Colonic mucosa (tissue), 4 donors: ENCODE results near the gene FAM181B. TPM values are rescaled to one million over a fixed set of nuclear protein-coding genes. Genes with fewer than 3 reads are reported as not detected.

ENCODE experiments used
- DNase-seq: peaks from one replicate; pipeline ENCODE4 v3.0.0-alpha.2; 2020
- H3K27ac ChIP-seq: fragments of 200-600 bp; one replicate; pipeline ENCODE4 v1.8.0; 2021
- H3K27me3 ChIP-seq: fragments of 200-600 bp; one replicate; pipeline ENCODE4 v1.8.0; 2021
- H3K36me3 ChIP-seq: fragments of 200-600 bp; one replicate; pipeline ENCODE4 v1.8.0; 2021
- H3K4me1 ChIP-seq: fragments of 200-600 bp; one replicate; pipeline ENCODE4 v1.8.0; 2021; ENCODE audit warnings: mild to moderate bottlenecking
- H3K4me3 ChIP-seq: fragments of 200-600 bp; one replicate; pipeline ENCODE4 v1.8.0; 2021
- H3K9ac ChIP-seq, 2 donors: one replicate each; pipeline ENCODE4 v1.7.0; 2013; ENCODE audit warnings: control low read depth in 2 of 2, low read depth in 2 of 2, low read length in 2 of 2
- H3K9me3 ChIP-seq: fragments of 200-600 bp; one replicate; pipeline ENCODE4 v1.8.0; 2021
- intact Hi-C: fragments of 100-400 bp; cut with DNase I; formaldehyde crosslinking; loops from one replicate; pipeline ENCODE4 v1.14.1; 2022
- total RNA-seq, 2 donors: library from RNA; stranded (reverse); fragmentation: NEBNext Ultra II Directional in 1 of 2; extraction: Animal tissue kit (Norgen Biotek cat#: 25700) in 1 of 2; gene quantifications; one replicate each; pipeline ENCODE4 v1.2.1, GENCODE V29; 2021
- TF ChIP-seq, protein P1 (sequence below): fragments of 200-600 bp; IDR thresholded peaks from one replicate; pipeline ENCODE4 v1.8.0; 2022; ENCODE audit warnings: antibody characterized with exemption, mild to moderate bottlenecking
- donor health status: healthy.
- donor health status: DM: no; HTN: no; CAD: no.
- donor health status: DM: no; HTN: no; CAD: no.

FAM181B gene
- total RNA-seq, 2 donors from 2014 or later, result 0.12 to 0.32 TPM

DNA sequence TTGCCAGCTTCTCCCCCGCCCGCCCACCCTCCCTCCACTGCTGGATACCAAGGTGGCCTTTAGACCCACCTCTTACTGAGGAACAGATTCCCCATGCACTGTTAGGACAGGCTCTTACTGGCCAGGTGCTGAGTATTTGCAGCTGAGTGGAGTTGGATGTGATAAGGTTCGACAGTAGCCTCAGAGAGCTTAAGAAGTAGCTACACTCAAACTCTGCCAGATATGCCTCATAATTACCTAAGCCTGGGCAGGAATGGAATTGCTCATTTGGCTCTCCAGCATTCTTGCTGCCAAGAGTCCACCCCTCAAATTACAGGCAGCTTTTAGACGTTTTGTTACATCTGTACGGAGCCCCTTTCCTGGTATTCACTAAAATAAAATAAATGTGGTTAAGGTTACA lies 9.6 kb downstream of the FAM181B start:
- H3K4me3 ChIP-seq, result no peak overlapping the region
- H3K9me3 ChIP-seq, result no peaks in the 10 kb centered on the region
- DNase-seq, result no peak
- TF ChIP-seq, protein P1, sequence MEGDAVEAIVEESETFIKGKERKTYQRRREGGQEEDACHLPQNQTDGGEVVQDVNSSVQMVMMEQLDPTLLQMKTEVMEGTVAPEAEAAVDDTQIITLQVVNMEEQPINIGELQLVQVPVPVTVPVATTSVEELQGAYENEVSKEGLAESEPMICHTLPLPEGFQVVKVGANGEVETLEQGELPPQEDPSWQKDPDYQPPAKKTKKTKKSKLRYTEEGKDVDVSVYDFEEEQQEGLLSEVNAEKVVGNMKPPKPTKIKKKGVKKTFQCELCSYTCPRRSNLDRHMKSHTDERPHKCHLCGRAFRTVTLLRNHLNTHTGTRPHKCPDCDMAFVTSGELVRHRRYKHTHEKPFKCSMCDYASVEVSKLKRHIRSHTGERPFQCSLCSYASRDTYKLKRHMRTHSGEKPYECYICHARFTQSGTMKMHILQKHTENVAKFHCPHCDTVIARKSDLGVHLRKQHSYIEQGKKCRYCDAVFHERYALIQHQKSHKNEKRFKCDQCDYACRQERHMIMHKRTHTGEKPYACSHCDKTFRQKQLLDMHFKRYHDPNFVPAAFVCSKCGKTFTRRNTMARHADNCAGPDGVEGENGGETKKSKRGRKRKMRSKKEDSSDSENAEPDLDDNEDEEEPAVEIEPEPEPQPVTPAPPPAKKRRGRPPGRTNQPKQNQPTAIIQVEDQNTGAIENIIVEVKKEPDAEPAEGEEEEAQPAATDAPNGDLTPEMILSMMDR, result no peak
- H3K9ac ChIP-seq, result no peak overlapping the region
- no peaks in the 10 kb centered on the region for H3K4me1 ChIP-seq
- no peaks in the 10 kb centered on the region for H3K36me3 ChIP-seq
- no peaks in the 10 kb centered on the region for H3K27me3 ChIP-seq
- intact Hi-C loops, result loop anchor here (10.0 kb wide), 1 partner anchor 1101 kb away; no protein-coding TSS in a partner anchor
- H3K27ac ChIP-seq, result no peak overlapping the region

DNA sequence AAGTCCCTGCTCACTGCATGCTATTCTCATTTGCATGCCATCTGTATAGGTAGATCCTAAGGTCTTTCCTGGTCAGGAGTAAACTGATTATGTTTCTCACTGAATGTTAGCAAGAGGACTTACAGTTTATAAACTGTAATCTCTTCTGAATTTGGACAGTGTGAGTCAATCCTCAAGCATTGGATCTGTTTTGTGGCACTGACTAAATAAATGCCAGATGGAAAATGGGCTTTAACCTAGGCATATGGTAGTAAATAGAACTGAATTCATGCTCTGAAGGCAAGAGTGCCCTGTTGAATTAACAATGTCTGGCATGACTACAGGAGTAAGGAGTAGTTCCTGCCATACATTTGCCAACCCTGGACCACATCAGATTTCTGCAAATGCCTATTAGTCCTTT lies 11.4 kb downstream of the FAM181B start:
- no peak overlapping the region for H3K4me3 ChIP-seq
- H3K4me1 ChIP-seq, result no peaks in the 10 kb centered on the region
- H3K9ac ChIP-seq, result no peak overlapping the region
- no peak overlapping the region for H3K27ac ChIP-seq
- DNase-seq, result no peak
- TF ChIP-seq, protein P1, result no peak
- H3K36me3 ChIP-seq, result no peaks in the 10 kb centered on the region
- H3K9me3 ChIP-seq, result no peaks in the 10 kb centered on the region
- no peaks in the 10 kb centered on the region for H3K27me3 ChIP-seq
- intact Hi-C loops, result loop anchor here (10.0 kb wide), 1 partner anchor 1103 kb away; no protein-coding TSS in a partner anchor

DNA sequence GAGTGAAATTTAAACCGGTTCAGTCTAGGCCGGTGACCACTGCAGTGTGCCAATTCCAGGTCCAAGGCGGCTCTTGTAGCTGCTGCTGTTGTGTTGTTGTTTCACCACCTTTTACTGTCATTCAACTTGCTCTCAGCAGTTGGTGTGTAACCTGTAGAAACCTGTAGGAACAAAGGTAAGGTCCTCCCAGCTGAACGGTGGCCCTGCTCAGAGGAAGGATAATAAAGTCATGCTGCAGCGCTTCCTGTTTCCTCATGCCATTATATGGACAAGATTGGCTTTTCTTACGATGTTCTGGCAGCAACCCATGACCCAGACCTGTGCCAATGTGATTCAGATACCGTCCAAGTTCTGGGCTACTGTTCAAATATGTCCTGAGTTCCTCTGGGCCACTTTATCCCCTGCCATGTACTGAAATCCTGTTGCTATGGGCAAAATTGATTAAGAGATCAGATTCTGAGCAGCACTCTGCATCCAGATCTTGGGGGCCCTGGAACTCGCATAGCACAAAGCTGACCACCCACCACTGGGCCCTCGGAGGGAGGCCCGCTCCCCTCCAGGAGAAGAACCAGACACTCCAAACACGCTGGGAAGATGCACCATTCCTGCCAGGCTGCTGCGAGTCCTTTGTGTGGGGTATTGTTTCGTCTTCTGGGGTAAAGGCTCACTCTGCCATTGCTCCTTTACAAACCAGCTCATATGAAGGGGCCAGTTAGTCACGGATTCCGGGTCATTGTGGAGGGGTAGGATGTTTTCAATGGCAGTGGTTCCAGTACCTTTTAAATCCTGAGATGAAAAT lies 13.2 kb downstream of the FAM181B start:
- DNase-seq, result no peak
- H3K9ac ChIP-seq, result no peak overlapping the region
- no peaks in the 10 kb centered on the region for H3K4me1 ChIP-seq
- H3K27me3 ChIP-seq, result no peaks in the 10 kb centered on the region
- no peaks in the 10 kb centered on the region for H3K36me3 ChIP-seq
- H3K4me3 ChIP-seq, result no peak overlapping the region
- no peaks in the 10 kb centered on the region for H3K9me3 ChIP-seq
- no peak overlapping the region for H3K27ac ChIP-seq
- TF ChIP-seq, protein P1, result no peak
- intact Hi-C loops, result loop anchor here (10.0 kb wide), 1 partner anchor 1104 kb away; no protein-coding TSS in a partner anchor

DNA sequence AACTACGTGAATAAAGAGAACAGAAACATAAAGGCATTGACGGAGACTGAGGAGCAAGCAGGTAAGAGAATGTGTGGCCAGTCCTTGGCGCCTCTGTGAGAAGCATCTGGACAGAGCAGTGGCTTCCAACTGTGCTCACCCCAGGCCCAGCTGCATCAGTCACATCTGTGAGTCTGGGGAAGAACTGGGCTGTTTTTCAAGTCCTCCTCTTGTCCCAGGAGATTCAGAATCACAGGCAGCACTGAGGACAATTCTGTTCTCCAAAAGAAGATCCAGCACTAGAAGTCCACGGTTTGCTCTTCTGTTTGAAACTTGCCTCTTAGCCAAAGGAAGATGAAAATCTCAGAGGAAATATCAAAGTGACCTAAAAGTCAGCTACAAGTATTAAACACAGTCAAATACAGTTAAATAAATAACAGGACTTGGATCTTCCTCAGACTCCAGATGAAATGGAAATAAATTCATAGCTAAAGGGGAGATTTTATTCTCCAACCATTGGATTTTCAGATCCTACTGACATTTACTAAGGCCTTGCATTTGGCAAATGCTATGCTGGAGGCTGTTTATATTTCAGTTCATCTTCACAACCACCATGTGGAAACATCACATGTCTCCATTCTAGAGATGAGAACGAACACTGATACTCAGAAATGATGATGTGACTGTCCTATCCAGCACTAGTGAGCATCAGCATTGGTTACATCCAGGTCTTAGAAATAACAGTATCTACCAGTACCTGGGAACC lies 14.1 kb downstream of the FAM181B start:
- Histone ChIP-seq H3K9ac (no peak overlapping the region), H3K36me3 (no peaks in the 10 kb centered on the region), H3K9me3 (no peaks in the 10 kb centered on the region), H3K4me1 (no peaks in the 10 kb centered on the region), H3K27ac (no peak overlapping the region), H3K27me3 (no peaks in the 10 kb centered on the region), H3K4me3 (no peak overlapping the region)
- TF ChIP-seq, protein P1, result no peak
- no peak for DNase-seq
- intact Hi-C loops, result loop anchor here (5.0 to 10.0 kb wide), 2 partner anchors 143 to 1105 kb away; no protein-coding TSS in a partner anchor

DNA sequence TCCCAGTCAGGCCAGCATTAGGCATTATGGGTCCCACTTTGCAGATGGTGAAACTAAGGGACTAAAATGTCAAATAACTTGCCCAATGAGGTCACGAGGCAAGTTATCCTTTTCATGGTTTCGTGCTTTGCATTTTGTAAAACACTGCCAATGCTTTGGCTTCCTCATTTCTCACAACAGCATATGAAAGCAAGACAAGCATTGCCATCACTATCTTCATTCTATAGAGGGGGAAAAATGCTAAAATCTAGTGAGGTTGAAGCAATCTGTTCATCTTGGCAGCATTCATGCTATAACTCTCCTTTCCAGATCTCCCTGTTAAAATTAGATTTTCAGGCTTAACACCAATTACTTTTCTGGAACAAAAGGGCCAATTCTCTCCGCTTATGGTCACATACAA lies 14.8 kb downstream of the FAM181B start:
- TF ChIP-seq, protein P1, result no peak
- no peaks in the 10 kb centered on the region for H3K27me3 ChIP-seq
- H3K4me3 ChIP-seq, result no peak overlapping the region
- H3K27ac ChIP-seq, result no peak overlapping the region
- H3K4me1 ChIP-seq, result no peaks in the 10 kb centered on the region
- no peak overlapping the region for H3K9ac ChIP-seq
- intact Hi-C loops, result loop anchor here (5.0 kb wide), 1 partner anchor 143 kb away; no protein-coding TSS in a partner anchor
- no peaks in the 10 kb centered on the region for H3K9me3 ChIP-seq
- H3K36me3 ChIP-seq, result no peaks in the 10 kb centered on the region
- no peak for DNase-seq
